Measurements from ENCODE around the gene MSH3. TPM values are rescaled to one million over a fixed set of nuclear protein-coding genes. Genes with fewer than 3 reads are reported as not detected.
"Not testable (repeated sequence)": the region's sequence is repeated elsewhere in the genome, so short reads cannot be mapped to it uniquely, and the experiment has no call there.

MSH3 gene
- polyA plus RNA-seq, 2 of the 4 experiments (the other 2 are of a cell fraction) = 9.3 to 13.1 TPM

GRCh38 chr5:80780761-80781285 lies 126.4 kb downstream of the MSH3 start (continued):
- TF ChIP-seq REST (IDR thresholded peaks at IDR 0.05) = no peak
- no peak for TF ChIP-seq MAX (IDR thresholded peaks at IDR 0.05)
- no peak for TF ChIP-seq RCOR1 (IDR thresholded peaks at IDR 0.05; ENCODE audit: low read depth, low read length)
- no peak for TF ChIP-seq HOXB13 (CRISPR knock-in tag; IDR thresholded peaks at IDR 0.05; ENCODE audit: low read depth)
- TF ChIP-seq EHMT2 (IDR thresholded peaks at IDR 0.05; ENCODE audit: low read depth) = no peak

- Histone ChIP-seq H3K4me1 (peaks cover 21% of the 10 kb centered on the region), H3K4me3 (no peak overlapping the region), H3K27ac (peak overlapping the region in 1 of 2 experiments; percentile 39; a peak in 1 of 6 replicates), H3K9me3 (no peaks in the 10 kb centered on the region), H3K4me2 (peak overlapping the region; percentile 41)
- FAIRE-seq (no peak), DNase-seq (ENCODE audit: low read depth in 1 of 2, low spot score in 1 of 2) (peak in 1 of 2 experiments; percentile 8), ATAC-seq (peak; percentile 50 to 64; a peak in 5 of 6 replicates)
- no peak for TF ChIP-seq CHD4 (IDR thresholded peaks at IDR 0.05; ENCODE audit: borderline replicate concordance)
- TF ChIP-seq FOSL2 (IDR thresholded peaks at IDR 0.05) = 0 out of 2 replicates have a peak, but pooled peaks have one; percentile 28
- 0 out of 2 replicates have a peak, but pooled peaks have one; percentile 12 for TF ChIP-seq FOSL2 (CRISPR knock-in tag; IDR thresholded peaks at IDR 0.05)
- ChIA-PET POLR2A (no interaction called here), CTCF (no interaction called here)
- WGBS (ENCODE audit: missing lambda C conversion rate) = 13% methylated on average over 1 of the region's 1 CpG
Observed at GRCh38 chr5:80781356-80781755, 126.9 kb downstream of the MSH3 start.

GRCh38 chr5:80782626-80783025 lies 128.2 kb downstream of the MSH3 start:
- no peak for ATAC-seq
- ChIA-PET POLR2A (no interaction called here), CTCF (no interaction called here)
- no peak overlapping the region for H3K27ac ChIP-seq
- no peak overlapping the region for H3K4me2 ChIP-seq
- no peaks in the 10 kb centered on the region for H3K9me3 ChIP-seq
- H3K4me3 ChIP-seq = no peak overlapping the region
- no peak for DNase-seq (ENCODE audit: low read depth in 1 of 2, low spot score in 1 of 2)
- no peak for FAIRE-seq
- TF ChIP-seq ELK1 (IDR thresholded peaks at IDR 0.05; ENCODE audit: low read depth, low read length) = no peak
- no peak for TF ChIP-seq SREBF2 (IDR thresholded peaks at IDR 0.05)
- TF ChIP-seq JUN (IDR thresholded peaks at IDR 0.05) = no peak
- TF ChIP-seq KDM1A (IDR thresholded peaks at IDR 0.05; ENCODE audit: low read depth) = no peak
- no peak for TF ChIP-seq CBX2 (IDR thresholded peaks at IDR 0.05; ENCODE audit: borderline replicate concordance, low read depth)
- TF ChIP-seq CBX8 (IDR thresholded peaks at IDR 0.05) = no peak
- no peak for TF ChIP-seq MYC (IDR thresholded peaks at IDR 0.05; ENCODE audit: borderline replicate concordance, low read length)
- no peak for TF ChIP-seq ATOH8 (CRISPR knock-in tag; IDR thresholded peaks at IDR 0.05; ENCODE audit: low read depth)
- no peak for TF ChIP-seq HEYL (CRISPR knock-in tag; IDR thresholded peaks at IDR 0.05)
- TF ChIP-seq HOXB5 (CRISPR knock-in tag; IDR thresholded peaks at IDR 0.05) = no peak
- TF ChIP-seq MAX (IDR thresholded peaks at IDR 0.05) = no peak
- TF ChIP-seq POLR2A (IDR thresholded peaks at IDR 0.05; ENCODE audit: low read length) = no peak
- H3K4me1 ChIP-seq = peaks cover 21% of the 10 kb centered on the region

GRCh38 chr5:80783751-80784150 lies 129.3 kb downstream of the MSH3 start:
- ATAC-seq; H3K9me3 ChIP-seq; H3K4me2 ChIP-seq; H3K4me3 ChIP-seq; DNase-seq (ENCODE audit: low read depth in 1 of 2, low spot score in 1 of 2); FAIRE-seq; POLR2A ChIA-PET; CTCF ChIA-PET; H3K27ac ChIP-seq: not testable (repeated sequence)
- 94% methylated on average over 8 of the region's 8 CpGs for WGBS (ENCODE audit: missing lambda C conversion rate)
- peaks cover 21% of the 10 kb centered on the region for H3K4me1 ChIP-seq
